ENCODE measurements around the gene MRNIP.
"Not testable (repeated sequence)": the region's sequence is repeated elsewhere in the genome, so short reads cannot be mapped to it uniquely, and the experiment has no call there.

The MRNIP gene

DNA sequence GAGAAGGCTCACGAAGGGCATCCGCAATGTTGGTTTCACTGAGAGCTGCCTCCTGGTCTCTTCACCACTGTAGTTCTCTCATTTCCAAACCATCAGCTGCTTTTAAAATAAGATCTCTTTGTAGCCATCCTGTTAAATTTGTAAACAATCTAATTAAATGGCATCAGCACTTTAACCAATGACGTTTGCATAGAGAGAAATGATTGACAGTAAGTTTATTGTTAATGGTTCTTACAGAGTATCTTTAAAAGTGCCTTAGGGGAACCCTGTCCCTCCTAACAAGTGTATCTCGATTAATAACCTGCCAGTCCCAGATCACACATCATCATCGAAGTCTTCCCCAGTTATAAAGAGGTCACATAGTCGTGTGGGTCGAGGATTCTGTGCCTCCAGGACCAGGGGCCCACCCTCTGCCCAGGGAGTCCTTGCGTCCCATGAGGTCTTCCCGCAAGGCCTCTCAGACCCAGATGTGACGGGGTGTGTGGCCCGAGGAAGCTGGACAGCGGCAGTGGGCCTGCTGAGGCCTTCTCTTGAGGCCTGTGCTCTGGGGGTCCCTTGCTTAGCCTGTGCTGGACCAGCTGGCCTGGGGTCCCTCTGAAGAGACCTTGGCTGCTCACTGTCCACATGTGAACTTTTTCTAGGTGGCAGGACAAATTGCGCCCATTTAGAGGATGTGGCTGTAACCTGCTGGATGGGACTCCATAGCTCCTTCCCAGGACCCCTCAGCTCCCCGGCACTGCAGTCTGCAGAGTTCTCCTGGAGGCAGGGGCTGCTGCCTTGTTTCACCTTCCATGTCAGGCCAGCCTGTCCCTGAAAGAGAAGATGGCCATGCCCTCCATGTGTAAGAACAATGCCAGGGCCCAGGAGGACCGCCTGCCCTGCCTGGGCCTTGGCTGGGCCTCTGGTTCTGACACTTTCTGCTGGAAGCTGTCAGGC is 21.3 kb downstream of the MRNIP start:
- DNase-seq, result no peak

DNA sequence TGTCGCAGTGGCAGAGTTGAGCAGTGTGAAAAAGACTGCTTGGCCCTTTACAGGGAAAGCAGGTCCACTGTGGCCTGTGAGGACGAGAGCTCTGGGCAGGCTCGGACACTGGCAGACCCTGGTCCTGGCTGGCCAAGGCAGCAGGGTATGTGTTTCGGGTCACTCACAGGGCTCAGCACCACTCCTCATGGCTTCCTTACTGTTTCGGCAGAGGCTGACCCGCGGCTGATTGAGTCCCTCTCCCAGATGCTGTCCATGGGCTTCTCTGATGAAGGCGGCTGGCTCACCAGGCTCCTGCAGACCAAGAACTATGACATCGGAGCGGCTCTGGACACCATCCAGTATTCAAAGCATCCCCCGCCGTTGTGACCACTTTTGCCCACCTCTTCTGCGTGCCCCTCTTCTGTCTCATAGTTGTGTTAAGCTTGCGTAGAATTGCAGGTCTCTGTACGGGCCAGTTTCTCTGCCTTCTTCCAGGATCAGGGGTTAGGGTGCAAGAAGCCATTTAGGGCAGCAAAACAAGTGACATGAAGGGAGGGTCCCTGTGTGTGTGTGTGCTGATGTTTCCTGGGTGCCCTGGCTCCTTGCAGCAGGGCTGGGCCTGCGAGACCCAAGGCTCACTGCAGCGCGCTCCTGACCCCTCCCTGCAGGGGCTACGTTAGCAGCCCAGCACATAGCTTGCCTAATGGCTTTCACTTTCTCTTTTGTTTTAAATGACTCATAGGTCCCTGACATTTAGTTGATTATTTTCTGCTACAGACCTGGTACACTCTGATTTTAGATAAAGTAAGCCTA is 22.2 kb downstream of the MRNIP start:
- DNase-seq, result peak; percentile 31

DNA sequence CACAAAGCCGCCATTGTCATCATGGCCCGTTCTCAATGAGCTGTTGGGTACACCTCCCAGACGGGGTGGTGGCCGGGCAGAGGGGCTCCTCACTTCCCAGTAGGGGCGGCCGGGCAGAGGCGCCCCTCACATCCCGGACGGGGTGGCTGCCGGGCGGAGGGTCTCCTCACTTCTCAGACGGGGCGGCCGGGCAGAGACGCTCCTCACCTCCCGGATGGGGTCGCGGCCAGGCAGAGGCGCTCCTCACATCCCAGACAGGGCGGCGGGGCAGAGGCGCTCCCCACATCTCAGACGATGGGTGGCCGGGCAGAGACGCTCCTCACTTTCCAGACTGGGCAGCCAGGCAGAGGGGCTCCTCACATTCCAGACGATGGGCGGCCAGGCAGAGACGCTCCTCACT is 23.7 kb downstream of the MRNIP start:
- DNase-seq, result not testable (repeated sequence)

DNA sequence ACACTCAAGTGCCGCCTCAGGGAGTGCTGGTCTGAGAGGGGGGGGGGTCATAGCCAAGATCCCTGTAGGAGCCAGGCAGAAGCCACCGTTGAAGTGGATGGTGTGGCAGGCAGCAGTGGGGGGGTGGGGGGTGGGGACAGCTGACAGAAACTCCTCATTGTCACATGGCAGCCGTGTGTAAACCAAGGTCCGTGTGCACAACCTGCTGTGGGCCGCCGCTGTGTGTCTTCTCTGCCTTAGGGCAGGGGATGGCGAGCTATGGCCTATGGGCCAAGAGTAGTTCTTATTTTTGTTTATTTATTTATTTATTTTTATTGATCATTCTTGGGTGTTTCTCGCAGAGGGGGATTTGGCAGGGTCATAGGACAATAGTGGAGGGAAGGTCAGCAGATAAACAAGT is 24.5 kb downstream of the MRNIP start:
- DNase-seq, result no peak

DNA sequence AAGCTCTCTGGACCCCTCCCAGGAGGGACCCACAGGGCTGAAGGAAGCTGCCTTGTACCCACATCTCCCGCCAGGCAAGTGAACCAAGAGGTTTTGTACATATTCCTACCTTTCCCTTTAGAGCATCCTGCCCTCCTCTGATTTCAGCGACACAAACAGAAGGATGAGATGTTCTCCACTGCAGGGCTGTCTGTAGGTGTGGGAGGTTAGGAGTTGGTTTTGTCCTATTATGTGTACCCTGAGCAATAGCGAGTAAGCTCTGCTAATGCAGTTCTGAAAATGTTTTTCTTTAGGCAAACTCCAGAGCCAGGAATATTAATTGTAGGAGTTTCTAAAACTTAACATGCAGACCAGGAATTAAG is 24.9 kb downstream of the MRNIP start:
- no peak for DNase-seq

DNA sequence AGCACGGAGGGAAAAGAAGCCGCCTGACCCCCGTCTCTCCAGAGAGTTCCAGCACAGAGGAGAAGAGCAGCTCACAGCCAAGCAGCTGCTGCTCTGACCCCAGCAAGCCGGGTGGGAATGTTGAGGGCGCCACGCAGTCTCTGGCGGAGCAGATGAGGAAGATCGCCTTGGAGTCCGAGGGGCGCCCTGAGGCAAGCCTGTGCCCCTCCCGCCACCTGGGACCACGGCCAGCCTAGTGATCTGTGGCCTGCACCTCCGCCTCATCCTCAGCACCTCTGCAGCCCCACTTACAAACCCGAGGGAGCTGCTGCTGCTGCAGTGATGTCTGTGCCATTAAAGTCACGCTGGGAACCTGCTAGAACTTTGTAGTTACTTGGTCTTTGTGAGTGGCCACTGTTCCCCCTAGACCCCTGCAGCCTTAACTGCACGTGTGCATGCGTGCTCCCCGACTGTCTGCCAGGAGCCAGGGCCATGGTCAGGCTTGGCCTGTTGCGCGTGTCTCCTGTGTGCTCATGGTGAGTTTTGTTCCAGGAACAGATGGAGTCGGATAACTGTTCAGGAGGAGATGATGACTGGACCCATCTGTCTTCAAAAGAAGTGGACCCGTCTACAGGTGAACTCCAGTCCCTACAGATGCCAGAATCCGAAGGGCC is 25.4 kb downstream of the MRNIP start:
- no peak for DNase-seq

DNA sequence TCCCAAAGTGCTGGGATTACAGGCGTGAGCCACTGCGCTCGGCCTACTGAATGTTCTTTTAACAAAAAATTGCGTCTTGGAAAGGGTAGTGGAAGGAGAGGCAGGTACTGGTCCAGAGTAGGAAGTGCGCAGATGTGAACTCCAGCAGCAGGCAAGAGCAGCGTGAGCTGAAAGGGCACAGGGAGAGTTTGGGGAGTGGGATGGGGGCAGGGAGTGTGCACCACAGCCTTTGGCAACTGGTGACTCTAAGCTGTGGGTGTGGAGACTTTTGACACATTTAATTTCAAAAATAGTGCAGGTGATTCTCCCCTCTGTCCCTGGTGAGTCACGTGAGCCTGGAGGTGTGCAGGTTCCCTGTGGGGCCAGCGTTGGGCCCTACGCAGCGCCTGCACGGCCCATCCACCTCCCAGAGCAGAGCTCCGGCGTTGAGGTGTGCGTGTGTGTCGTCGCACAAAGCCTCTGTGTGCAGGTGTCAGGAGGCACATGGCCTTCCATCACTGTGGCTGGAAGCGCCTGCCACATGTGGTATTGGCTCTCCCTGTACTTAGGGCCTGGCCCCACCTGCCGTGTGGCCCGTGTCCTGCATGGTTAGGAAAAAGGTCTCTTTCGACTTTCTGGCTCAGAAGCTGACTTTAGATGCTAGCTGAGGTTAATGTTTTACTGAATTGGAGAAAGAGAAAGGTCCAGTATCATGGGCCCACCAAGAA is 26.4 kb downstream of the MRNIP start:
- DNase-seq, result no peak

DNA sequence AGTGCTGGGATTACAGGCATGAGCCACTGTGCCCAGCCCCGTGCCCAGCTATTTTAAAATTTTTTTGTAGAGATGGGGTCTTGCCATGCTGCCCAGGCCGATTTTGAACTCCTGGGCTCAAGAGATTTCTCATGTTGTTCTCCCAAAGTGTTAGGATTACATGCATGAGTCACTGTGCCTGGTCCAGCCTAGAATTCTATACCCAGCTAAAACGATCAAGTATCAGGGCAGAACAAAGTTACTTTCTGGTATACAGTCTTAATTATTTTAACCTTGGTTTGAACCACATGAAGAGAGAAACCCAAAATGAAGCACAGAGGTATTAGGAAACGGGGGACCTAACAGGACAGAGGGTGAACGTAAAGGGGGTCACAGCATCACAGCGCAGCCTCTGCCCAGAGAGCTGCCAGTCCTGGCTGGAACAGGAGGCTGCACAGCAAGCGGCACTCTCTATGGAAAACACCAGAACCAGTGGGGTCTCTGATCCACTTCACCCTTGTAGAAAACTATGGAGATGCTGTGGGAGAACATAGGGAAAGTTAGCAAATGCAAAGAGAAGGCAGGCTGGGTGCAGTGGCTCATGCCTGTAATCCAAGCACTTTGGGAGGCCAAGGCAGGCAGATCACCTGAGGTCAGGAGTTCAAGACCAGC is 27.7 kb downstream of the MRNIP start:
- no peak for DNase-seq

DNA sequence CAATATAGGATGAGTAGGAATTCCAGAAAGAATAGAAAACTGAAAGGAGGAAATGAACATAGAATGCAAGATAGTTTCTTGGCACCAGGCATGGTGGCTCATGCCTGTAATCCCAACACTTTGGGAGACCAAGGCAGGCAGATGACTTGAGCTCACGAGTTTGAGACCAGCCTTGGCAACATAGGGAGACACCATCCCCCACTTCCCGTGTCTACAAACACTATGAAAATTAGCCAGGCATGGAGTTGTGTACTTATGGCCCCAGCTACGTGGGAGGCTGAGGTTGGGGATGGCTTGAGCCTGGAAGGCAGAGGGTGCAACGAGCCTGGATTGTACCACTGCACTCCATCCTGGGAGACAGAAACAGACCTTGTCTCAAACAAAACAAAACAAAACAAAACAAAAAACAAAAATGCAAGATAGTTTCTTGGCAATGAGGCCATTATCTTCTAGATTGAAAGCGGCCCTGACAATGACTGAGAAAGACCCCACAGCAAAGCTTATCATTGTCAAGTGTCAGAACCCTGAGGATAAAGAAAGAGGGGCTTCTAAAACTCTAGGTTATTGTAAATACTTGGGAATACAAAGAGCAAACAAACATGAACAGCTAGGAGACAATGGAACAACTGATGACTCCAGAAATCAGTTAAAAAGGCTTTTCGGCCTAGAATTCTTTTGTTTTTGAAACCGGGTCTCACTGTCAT is 28.7 kb downstream of the MRNIP start:
- no peak for DNase-seq

DNA sequence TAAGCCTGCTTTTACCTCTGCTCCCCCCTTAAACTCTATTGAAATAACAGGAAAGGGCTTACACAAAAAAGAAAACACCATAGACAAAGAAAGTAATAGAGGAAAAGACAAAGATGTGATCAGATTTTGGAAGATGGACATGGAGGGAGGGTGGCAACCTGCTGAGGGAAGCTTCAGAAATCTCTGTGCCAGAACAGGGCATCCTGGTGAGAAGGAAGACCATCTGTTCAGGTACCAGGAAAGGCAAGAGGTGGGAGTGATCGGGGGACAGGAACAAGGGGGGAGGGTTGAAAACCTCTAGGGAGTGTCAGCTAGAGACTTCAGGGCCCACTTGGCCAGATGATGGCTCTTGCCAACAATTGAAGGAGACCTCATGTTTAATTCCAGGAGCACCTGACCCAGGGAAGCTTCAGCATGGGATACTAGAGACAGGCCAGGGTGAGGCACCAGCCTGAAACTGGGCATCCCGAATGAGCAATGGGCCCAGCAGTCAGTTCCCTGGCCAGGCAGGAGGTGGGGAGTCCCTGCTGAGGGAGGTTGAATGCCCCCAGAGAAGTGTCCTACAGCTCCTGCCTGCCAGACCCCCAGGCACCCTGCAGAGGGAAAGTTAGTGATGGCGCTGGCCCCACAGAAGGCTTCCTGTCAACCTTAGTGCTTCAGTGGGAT is 29.7 kb downstream of the MRNIP start:
- peak; percentile 44 for DNase-seq

DNA sequence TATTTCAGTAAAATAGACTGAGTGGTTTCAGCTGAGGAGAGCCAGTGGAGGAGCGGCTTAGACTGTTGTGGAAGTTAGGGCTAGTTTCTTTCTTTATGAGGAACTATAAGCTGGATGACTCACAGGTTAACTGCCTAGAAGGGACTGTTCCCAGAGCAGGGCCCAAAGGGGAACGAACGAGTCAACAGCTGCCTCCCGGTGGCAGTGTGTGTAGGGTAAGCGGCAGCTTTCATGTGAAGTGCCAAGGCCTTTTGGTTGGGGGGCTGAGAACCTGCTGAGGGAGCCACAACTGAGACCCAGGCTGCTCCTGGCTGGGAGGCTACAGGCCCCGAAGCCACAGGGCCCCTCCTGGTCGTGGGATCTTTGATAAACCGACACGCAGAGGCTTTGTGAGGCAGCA is 30.9 kb downstream of the MRNIP start:
- no peak for DNase-seq

DNA sequence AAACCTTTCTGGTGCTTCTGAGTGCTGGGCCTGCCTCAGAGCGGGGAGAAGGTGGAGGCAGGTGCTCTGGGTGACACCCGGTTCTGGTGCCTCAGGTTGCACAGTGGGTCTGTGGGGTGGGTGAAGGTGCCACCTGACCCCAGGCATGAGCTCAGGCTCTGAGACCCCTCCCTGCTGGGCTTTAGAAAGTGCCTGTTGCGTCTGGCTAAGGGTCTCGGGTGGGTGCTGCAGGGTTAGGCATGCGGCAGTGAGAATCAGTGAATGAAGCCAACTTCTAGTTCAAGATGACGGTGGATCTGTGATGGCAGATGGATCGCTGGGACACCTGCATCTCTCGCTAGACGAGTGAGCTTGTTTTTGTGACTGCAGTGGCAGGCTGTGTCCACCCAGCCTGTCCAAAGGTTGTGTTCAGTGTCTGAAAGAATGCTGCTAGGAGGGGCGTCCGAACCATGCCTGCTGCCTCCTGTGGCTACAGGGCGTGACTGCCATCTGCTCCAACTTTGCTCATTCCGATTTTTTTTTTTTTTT is 32.9 kb downstream of the MRNIP start:
- DNase-seq, result peak; percentile 25

DNA sequence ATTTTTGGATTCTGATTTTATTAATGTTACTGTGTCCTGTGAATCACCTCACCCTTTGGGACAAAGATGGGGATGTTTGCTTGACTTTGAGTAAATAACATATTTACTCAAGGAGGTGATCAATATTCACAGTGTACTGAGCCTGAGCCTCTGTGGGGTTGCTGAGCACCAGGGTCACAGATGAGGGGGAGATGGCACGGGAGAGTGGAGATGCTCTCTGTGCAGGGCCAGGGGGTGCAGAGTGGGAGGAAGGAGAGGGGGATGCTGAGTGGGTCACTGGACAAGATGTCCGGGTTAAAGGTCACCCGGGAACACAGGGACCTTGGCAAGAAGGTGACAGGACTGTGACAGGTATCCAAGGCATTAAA is 33.9 kb downstream of the MRNIP start:
- no peak for DNase-seq

DNA sequence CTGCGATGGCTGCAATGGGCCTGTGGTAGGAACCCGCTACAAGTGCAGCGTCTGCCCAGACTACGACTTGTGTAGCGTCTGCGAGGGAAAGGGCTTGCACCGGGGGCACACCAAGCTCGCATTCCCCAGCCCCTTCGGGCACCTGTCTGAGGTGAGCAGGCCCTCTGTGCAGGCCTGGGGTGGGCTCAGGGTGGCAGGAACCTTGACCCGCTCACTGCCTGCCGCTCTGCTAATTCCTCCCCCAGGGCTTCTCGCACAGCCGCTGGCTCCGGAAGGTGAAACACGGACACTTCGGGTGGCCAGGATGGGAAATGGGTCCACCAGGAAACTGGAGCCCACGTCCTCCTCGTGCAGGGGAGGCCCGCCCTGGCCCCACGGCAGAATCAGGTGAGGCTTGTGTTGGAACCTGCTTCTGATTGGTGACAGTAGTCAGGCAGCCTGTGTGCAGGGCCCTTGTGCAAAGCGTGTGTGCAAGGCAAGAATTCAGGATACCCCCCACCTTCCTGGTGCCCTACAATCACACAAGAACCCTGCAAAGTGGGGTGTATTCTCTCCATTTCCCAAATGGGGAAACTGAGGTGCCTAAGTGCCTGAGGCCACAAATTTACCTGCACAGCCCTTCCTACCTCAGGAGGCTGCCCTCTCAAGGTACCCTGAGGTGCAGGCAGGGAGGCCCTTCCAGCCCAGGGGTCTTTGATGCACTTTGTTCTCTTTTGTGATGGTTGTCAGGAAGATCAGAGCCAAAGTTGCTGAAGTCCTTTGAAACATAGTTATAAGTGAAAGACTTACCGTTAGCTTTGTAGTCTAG is 34.5 kb downstream of the MRNIP start:
- DNase-seq, result no peak

DNA sequence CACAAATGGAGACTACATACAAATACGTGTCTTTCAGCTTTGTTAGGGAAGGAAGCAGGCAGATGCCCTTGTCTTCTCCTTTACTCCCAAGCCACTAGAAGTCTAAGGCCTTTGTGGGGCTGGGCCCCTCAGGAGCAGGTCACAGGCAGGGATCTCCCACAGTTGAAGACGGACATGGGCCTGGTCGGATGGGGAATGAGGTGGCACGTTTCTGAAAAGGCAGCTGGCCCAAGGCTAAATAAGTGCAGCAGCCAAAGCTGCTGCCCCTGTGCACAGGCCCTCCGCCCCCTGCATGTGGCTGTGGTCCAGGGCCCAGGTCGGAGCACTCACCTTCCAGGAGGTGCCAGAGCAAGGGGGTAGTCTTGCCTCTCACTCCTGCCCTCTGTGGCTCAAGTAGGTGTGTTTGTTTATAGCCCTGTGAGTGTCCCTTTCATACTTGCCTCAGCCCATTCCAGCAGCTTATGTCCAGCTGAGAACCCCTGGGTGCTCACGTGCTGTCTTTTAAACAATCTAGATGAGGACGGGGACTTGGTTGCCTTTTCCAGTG is 36.1 kb downstream of the MRNIP start:
- DNase-seq, result no peak

DNA sequence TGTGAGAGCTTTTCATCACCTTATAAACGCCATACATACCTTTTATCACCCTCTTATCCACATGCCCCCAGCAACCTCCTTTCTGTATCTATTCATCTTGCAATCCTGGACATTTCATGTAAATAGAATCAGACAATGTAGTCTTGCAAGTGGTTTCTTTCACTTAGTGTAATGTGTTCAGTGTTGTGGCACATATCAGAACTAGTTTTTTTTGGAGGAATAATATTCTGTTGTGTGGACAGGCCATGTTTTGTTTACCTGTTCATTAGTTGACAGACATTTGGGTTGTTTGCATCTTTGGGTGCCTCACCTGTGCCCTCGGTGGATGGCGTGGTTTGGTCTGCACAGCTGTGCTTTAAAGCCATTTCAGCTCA is 36.6 kb downstream of the MRNIP start:
- DNase-seq, result no peak

DNA sequence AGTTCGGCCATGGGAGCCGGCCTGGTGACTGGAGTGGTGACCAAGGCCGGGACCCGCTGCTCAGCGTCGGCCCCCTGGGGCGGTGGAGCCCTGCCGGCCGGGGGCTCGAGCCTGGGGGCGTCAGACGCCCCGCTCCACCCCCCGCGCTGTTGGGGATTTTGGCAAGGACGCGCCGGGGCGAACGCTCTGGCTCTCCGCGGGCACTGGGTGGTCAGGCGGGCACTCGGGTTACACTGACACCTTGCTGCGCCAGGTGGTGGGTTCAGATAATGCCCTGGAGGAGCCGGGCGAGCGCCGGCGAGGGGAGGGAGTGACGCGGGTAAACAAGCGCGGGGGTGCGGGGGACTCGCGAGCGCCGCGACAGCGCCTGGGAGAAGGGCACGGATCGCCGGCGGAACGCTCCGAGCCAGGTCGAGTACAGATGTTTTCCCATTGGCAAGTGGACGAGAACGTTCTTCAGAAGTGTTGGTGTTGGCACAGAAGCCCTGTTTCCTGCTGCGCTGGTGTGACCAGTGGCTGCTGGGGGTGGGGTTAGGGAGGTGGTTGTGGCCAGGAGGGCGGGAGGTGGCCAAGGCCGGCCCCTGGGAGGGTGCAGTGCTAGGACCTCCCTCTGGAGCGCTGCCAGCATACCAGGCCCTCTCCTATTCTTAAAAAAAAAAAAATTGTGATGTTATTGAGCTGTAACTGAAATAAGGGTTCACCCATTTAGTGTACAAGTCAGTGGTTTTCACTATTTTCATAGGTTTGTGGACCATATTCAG is 37.1 kb downstream of the MRNIP start:
- peak; percentile 94 for DNase-seq

DNA sequence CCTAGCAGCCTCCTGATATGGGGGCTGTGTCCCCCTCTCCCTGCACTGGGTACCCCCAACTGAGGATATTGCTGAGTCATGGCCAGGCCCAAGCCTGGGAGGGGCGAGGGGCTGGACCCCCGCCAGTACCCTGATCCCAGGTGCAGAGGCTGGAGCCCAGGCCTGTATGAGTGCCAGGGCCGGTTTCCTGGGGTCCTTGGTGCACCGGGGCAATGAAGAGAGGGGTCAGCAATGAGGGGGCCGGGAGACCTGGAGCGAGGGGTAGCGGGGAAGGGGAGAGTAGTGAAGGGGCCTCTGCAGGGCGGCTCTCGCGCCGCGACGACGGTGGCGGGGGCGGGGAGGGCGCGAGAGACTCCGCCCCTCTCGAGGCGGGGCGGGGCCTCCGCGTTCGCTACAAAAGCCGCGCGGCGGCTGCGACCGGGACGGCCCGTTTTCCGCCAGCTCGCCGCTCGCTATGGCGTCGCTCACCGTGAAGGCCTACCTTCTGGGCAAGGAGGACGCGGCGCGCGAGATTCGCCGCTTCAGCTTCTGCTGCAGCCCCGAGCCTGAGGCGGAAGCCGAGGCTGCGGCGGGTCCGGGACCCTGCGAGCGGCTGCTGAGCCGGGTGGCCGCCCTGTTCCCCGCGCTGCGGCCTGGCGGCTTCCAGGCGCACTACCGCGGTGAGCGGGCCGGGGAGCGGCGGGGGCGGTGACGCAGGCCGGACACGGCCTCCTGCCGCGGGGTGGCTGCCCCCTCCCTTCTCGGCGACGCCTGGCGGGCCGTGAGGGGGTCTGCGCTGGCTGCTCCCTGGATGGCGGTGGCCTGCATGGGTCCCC is 37.9 kb downstream of the MRNIP start, which contains the start of gene SQSTM1:
TSS of gene SQSTM1 (plus strand) at position 423 of the 815 bp plus-strand sequence. CDS start at position 455, 32 bp downstream.
- DNase-seq, result peak; percentile 90
